Trophoblast cell (in vitro differentiated cells and primary cell): ENCODE data around the gene KLF6.

Experiments
- DNase-seq, 2 donors: peaks; one replicate each; pipeline ENCODE4 v3.0.0-alpha.2; 2016
- H2AFZ ChIP-seq: 2 replicates; pipeline ENCODE4 v1.6.1; 2013; ENCODE audit warnings: low read length, moderate library complexity, mild to moderate bottlenecking; ENCODE audit not compliant: insufficient read depth, poor library complexity
- H2AK5ac ChIP-seq: 2 replicates; pipeline ENCODE4 v1.6.1; 2013; ENCODE audit warnings: mild to moderate bottlenecking, low read length
- H2BK120ac ChIP-seq: 2 replicates; pipeline ENCODE4 v1.6.1; 2013; ENCODE audit warnings: low read length, mild to moderate bottlenecking, moderate library complexity; ENCODE audit not compliant: insufficient read depth, poor library complexity
- H2BK12ac ChIP-seq: 2 replicates; pipeline ENCODE4 v1.6.1; 2013; ENCODE audit warnings: mild to moderate bottlenecking, low read length, moderate library complexity
- H2BK5ac ChIP-seq: 2 replicates; pipeline ENCODE4 v1.6.1; 2013; ENCODE audit warnings: low read length, low read depth, moderate library complexity, mild to moderate bottlenecking; ENCODE audit not compliant: poor library complexity
- H3K14ac ChIP-seq: 2 replicates; pipeline ENCODE4 v1.6.1; 2013; ENCODE audit warnings: mild to moderate bottlenecking, low read length
- H3K18ac ChIP-seq: 2 replicates; pipeline ENCODE4 v1.6.1; 2013; ENCODE audit warnings: mild to moderate bottlenecking, low read length
- H3K23ac ChIP-seq: 2 replicates; pipeline ENCODE4 v1.6.1; 2013; ENCODE audit warnings: low read length
- H3K27ac ChIP-seq: 2 replicates; pipeline ENCODE4 v1.5.1; 2013; ENCODE audit warnings: low read depth, mild to moderate bottlenecking, inconsistent platforms, low read length, moderate library complexity
- H3K27me3 ChIP-seq: 2 replicates; pipeline ENCODE4 v1.6.1; 2013; ENCODE audit warnings: inconsistent platforms, mild to moderate bottlenecking, low read length, moderate library complexity; ENCODE audit not compliant: insufficient read depth
- H3K36me3 ChIP-seq, 2 experiments: 1 replicate in 1 of 2; 2 replicates in 1 of 2; pipeline ENCODE4 v1.6.1; 2013; ENCODE audit warnings: low read length in 2 of 2, mild to moderate bottlenecking in 2 of 2, moderate library complexity in 1 of 2; ENCODE audit not compliant: insufficient read depth in 2 of 2, control insufficient read depth in 1 of 2
- H3K4ac ChIP-seq: 2 replicates; pipeline ENCODE4 v1.6.1; 2013; ENCODE audit warnings: low read depth, mild to moderate bottlenecking, low read length, moderate library complexity
- H3K4me1 ChIP-seq, 2 experiments: 1 replicate in 1 of 2; 2 replicates in 1 of 2; pipeline ENCODE4 v1.6.1; 2013; ENCODE audit warnings: low read length in 2 of 2, mild to moderate bottlenecking in 2 of 2, moderate library complexity in 1 of 2; ENCODE audit not compliant: insufficient read depth in 2 of 2, control insufficient read depth in 1 of 2
- H3K4me2 ChIP-seq: 2 replicates; pipeline ENCODE4 v1.6.1; 2013; ENCODE audit warnings: inconsistent platforms, mild to moderate bottlenecking, low read length, moderate library complexity
- H3K4me3 ChIP-seq: 2 replicates; pipeline ENCODE4 v1.5.1; 2013; ENCODE audit warnings: mild to moderate bottlenecking, low read depth, low read length, inconsistent platforms
- H3K79me1 ChIP-seq: one replicate; pipeline ENCODE4 v1.6.1; 2013; ENCODE audit warnings: low read length
- H3K79me2 ChIP-seq: 2 replicates; pipeline ENCODE4 v1.6.1; 2013; ENCODE audit warnings: low read length, mild to moderate bottlenecking; ENCODE audit not compliant: control insufficient read depth, insufficient read depth, poor library complexity
- H3K9ac ChIP-seq: 2 replicates; pipeline ENCODE4 v1.6.1; 2013; ENCODE audit warnings: mild to moderate bottlenecking, low read length
- H3K9me3 ChIP-seq: 2 replicates; pipeline ENCODE4 v1.6.1; 2013; ENCODE audit warnings: low read depth, mild to moderate bottlenecking, control low read depth, inconsistent platforms, low read length; ENCODE audit not compliant: insufficient read depth
- H4K12ac ChIP-seq: 2 replicates; pipeline ENCODE4 v1.6.1; 2013; ENCODE audit warnings: low read depth, mild to moderate bottlenecking, low read length, moderate library complexity
- H4K8ac ChIP-seq: 2 replicates; pipeline ENCODE4 v1.6.1; 2013; ENCODE audit warnings: low read depth, mild to moderate bottlenecking, low read length, moderate library complexity
- H4K91ac ChIP-seq: one replicate; pipeline ENCODE4 v1.6.1; 2013; ENCODE audit warnings: low read depth, mild to moderate bottlenecking, low read length, moderate library complexity
- WGBS: extraction: QIAGEN DNeasy Blood & Tissue Kit; methylation state at CpG from one replicate; pipeline ENCODE4 v1.1.7; 2013; ENCODE audit warnings: missing lambda C conversion rate; ENCODE audit not compliant: insufficient read length, insufficient coverage; ENCODE audit errors: extremely low coverage; 5-methylcytosine and 5-hydroxymethylcytosine counted together

KLF6 gene

DNA sequence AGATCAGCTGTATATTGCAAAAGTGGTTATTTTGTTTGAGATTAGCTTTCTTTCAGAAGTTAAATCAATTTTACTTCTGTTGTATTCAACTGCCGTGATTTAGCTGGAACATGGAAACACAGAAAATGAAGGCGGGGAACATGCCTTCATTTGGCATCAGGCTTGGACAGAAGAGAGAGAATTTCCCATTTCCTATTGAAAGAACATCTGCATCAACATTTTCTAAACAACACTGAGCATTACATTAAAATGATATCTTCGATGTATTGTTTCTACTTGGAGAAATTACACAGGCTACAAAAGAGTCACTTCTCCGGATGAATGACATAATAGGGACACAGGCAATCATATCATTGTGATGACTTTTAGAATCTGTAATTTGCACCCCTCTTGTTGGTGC lies 46.6 kb upstream of the KLF6 start:
- Histone ChIP-seq H4K12ac (no peak overlapping the region), H3K9ac (no peak overlapping the region), H2AK5ac (no peak overlapping the region), H3K23ac (no peak overlapping the region), H4K8ac (no peak overlapping the region), H3K4me2 (no peak overlapping the region), H2BK5ac (no peak overlapping the region), H3K79me1 (peaks cover 28% of the 10 kb centered on the region), H3K18ac (no peak overlapping the region), H3K79me2 (peaks cover 3% of the 10 kb centered on the region), H2BK12ac (no peak overlapping the region), H3K27me3 (no peaks in the 10 kb centered on the region), H4K91ac (no peak overlapping the region), H3K4me1 (peaks cover 25 to 30% of the 10 kb centered on the region in 2 experiments), H3K4ac (no peak overlapping the region), H3K9me3 (peaks cover 4% of the 10 kb centered on the region), H3K36me3 (no peaks in the 10 kb centered on the region), H2BK120ac (no peak overlapping the region), H3K14ac (no peak overlapping the region), H3K27ac (no peak overlapping the region), H2AFZ (no peak overlapping the region), H3K4me3 (no peak overlapping the region)
- DNase-seq, result no peak
- WGBS, result no CpG with 5 or more reads among the region's 4 CpGs

DNA sequence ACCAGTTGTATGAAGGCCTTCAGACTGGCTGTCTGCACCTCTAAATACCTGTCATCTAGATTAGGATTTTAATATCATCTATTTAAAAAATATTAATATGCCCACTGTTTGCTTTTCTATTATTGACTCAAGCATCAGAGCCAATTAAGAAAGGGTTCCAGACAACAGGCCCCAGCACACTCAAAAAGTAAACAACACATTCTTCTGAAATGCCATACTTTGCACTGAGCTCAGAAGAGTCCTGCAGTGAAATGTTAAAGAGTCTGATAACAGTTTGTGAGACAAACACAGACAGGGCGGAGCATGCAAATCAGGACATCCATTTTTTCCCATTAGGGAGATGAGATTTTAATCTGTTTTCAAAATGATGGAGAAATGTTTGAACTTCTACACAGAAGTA lies 45.9 kb upstream of the KLF6 start:
- Histone ChIP-seq H3K36me3 (no peaks in the 10 kb centered on the region), H2BK120ac (no peak overlapping the region), H3K4me1 (peaks cover 27 to 35% of the 10 kb centered on the region in 2 experiments), H3K4ac (no peak overlapping the region), H3K9ac (no peak overlapping the region), H4K8ac (no peak overlapping the region), H3K4me2 (no peak overlapping the region), H2BK5ac (no peak overlapping the region), H3K27ac (peak overlapping the region; percentile 56), H4K12ac (no peak overlapping the region), H3K79me2 (peaks cover 4% of the 10 kb centered on the region), H3K23ac (no peak overlapping the region), H3K18ac (no peak overlapping the region), H3K27me3 (no peaks in the 10 kb centered on the region), H2BK12ac (no peak overlapping the region), H3K4me3 (no peak overlapping the region), H2AFZ (no peak overlapping the region), H3K79me1 (peaks cover 33% of the 10 kb centered on the region), H3K9me3 (peaks cover 4% of the 10 kb centered on the region), H4K91ac (no peak overlapping the region), H3K14ac (no peak overlapping the region), H2AK5ac (no peak overlapping the region)
- no CpG with 5 or more reads among the region's 1 CpG for WGBS
- DNase-seq, result peak in 1 of 2 donors; percentile 66

DNA sequence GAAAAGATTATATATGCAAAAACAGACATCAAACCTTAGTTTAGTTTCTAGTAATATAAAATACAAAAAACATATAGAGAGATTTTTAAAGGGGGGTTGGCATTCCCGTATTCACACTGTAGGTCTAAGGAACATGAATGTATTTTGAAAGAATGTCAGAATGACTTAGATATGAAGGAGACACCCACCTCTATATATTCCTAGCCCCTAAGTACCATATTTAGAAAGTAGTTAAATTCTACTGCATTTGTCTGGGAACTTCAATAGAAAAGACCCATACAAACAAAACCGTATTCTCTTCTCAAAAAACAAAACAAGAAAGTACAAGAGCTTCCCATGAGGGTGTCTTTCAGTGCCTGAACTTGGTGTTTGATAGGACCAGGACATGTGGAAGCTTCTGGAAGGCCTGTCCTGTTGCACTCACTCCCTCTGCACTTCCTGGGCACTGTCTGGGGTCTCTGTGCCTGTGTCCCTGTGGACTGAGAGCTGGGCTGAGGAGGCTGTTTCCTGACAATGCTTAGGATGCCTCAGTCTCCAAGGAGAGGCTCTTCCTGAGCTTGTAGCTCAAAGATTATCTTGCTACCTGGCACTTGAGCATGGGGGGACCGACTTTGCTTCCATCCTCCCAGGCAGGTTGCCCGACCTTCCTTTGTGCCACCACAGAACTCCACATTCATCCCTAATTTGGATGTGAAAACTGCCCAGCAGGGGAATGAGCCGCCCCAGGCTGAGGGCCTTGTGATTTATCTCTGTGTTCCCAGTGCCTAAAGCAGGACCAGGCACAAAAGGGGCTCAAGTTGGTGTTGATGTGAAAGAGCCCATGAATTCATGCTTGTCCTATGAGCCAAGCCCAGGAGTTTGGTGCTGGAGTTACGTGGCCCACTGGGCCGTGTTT lies 44.4 kb upstream of the KLF6 start:
- no peak overlapping the region for H3K4me2 ChIP-seq
- peak overlapping the region; percentile 84 for H4K8ac ChIP-seq
- H4K91ac ChIP-seq, result peak overlapping the region; percentile 82
- no peaks in the 10 kb centered on the region for H3K36me3 ChIP-seq
- DNase-seq, result no peak
- H3K27ac ChIP-seq, result no peak overlapping the region
- peak overlapping the region; percentile 86 for H3K14ac ChIP-seq
- peaks cover 7% of the 10 kb centered on the region for H3K79me2 ChIP-seq
- no peak overlapping the region for H4K12ac ChIP-seq
- H2BK5ac ChIP-seq, result peak overlapping the region; percentile 55
- H3K27me3 ChIP-seq, result no peaks in the 10 kb centered on the region
- H2AK5ac ChIP-seq, result peak overlapping the region; percentile 80
- peak overlapping the region; percentile 85 for H2BK120ac ChIP-seq
- peak overlapping the region; percentile 76 for H3K4ac ChIP-seq
- no peak overlapping the region for H3K9ac ChIP-seq
- H2AFZ ChIP-seq, result peak overlapping the region; percentile 80
- peaks cover 29 to 37% of the 10 kb centered on the region in 2 experiments for H3K4me1 ChIP-seq
- H3K23ac ChIP-seq, result no peak overlapping the region
- H2BK12ac ChIP-seq, result peak overlapping the region; percentile 99
- WGBS, result no CpG with 5 or more reads among the region's 7 CpGs
- H3K18ac ChIP-seq, result peak overlapping the region; percentile 91
- no peak overlapping the region for H3K4me3 ChIP-seq
- peaks cover 36% of the 10 kb centered on the region for H3K79me1 ChIP-seq
- peaks cover 4% of the 10 kb centered on the region for H3K9me3 ChIP-seq

DNA sequence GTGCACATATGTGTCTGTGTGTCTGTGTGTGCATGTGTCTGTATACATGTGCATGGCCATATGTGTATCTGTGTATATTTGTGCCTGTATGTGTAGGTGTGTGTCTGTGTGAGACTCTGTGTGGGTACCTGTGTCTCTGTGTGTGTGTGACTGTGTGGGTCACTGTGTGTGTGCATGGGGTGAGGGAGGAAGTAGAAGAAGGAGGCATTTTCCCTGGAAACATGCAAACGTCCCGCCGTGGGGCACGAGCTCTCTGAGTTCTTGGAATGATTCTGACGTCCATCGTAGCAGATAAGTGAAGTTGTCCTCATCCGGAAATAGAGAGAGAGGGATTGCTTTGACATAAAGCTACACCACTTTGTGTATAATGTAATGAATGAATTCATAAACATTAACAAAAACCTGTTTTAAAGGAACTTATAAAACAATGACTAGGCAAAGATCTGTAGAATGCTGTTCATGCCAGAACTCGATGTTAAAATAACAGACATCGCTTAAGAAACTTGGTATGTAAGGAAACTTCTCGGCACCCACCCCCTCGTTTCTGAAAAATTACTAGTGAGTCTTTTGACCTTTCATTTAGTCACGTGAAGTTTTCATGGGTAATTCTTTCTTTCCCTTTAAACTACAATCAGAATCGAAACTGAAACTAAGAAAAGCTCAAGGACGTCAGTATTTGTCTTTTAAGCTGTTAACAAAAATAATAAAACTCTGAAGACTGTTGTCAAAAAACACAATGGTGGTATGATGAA lies 43.6 kb upstream of the KLF6 start:
- H3K18ac ChIP-seq, result peak overlapping the region; percentile 67
- H2BK120ac ChIP-seq, result no peak overlapping the region
- H3K4me3 ChIP-seq, result no peak overlapping the region
- H3K23ac ChIP-seq, result no peak overlapping the region
- no peaks in the 10 kb centered on the region for H3K27me3 ChIP-seq
- peaks cover 39% of the 10 kb centered on the region for H3K79me1 ChIP-seq
- peak overlapping the region; percentile 7 for H3K27ac ChIP-seq
- no peaks in the 10 kb centered on the region for H3K36me3 ChIP-seq
- peak; percentile 87 to 96 for DNase-seq
- H4K91ac ChIP-seq, result peak overlapping the region; percentile 76
- H2AFZ ChIP-seq, result no peak overlapping the region
- WGBS, result no CpG with 5 or more reads among the region's 14 CpGs
- H3K9me3 ChIP-seq, result peaks cover 4% of the 10 kb centered on the region
- H2BK5ac ChIP-seq, result peak overlapping the region; percentile 28
- H2AK5ac ChIP-seq, result peak overlapping the region; percentile 66
- peak overlapping the region; percentile 8 for H4K8ac ChIP-seq
- peak overlapping the region; percentile 79 for H2BK12ac ChIP-seq
- H4K12ac ChIP-seq, result no peak overlapping the region
- H3K4me2 ChIP-seq, result no peak overlapping the region
- peaks cover 7% of the 10 kb centered on the region for H3K79me2 ChIP-seq
- H3K9ac ChIP-seq, result no peak overlapping the region
- H3K14ac ChIP-seq, result peak overlapping the region; percentile 74
- peak overlapping the region; percentile 23 for H3K4ac ChIP-seq
- peaks cover 29 to 37% of the 10 kb centered on the region in 2 experiments for H3K4me1 ChIP-seq
